ENCODE data around the gene SCAANT1. TPM values are rescaled to one million over a fixed set of nuclear protein-coding genes. Genes with fewer than 3 reads are reported as not detected.
A peak's percentile ranks its signal among the peaks of the same experiment; 100 is the strongest.

Gene SCAANT1
- total RNA-seq, 4 donors from 2014 or later, result not detected

DNA sequence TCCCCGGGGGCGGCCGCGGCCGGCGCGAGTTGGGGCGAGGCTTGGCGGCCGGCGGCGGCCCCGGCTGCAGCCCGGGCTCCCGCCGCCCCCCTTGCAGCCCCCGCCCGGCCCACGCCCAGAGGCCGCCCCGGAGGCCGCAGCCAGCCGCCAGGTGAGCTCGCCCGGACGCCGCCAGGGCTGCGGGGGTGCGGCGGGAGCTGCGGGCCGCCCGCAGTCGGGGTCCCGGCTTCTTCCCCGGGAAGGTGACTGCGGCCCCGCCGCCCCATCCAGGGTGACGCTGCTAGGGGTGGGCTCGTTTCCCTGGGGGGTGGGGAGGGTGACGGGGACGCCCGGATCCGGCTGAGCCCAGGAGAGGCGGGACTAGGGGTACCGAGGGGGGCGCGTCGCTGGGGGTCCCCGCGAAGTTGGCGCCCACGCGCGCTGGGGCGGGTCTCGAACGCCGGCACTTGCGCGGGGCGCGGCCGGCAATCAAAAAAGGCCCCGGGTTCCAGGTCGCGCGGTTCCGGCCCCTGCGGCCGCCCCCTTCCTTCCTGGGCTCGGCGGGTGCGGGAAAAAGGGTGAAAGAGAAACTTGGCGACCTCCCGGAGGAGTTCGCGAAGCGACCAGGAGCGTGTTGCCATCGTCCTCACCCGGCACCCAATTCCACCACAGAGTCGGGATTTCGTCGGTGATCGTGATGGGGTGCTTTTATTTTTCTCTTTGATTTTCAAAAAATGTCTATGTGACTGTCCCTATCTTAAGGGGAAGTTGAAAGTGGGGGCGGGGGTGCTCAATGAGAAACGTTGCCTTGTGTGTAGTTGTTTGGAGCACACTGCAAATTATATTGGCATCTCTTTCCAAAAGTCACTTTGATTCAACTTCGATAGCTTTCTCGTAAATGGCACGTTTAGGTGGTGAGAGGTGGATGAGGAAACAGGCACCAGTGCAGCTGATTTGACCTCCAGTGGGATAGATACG lies 47.9 kb downstream of the SCAANT1 start:
- DNase-seq (ENCODE audit: low spot score), result no peak
- TF ChIP-seq, protein P1, sequence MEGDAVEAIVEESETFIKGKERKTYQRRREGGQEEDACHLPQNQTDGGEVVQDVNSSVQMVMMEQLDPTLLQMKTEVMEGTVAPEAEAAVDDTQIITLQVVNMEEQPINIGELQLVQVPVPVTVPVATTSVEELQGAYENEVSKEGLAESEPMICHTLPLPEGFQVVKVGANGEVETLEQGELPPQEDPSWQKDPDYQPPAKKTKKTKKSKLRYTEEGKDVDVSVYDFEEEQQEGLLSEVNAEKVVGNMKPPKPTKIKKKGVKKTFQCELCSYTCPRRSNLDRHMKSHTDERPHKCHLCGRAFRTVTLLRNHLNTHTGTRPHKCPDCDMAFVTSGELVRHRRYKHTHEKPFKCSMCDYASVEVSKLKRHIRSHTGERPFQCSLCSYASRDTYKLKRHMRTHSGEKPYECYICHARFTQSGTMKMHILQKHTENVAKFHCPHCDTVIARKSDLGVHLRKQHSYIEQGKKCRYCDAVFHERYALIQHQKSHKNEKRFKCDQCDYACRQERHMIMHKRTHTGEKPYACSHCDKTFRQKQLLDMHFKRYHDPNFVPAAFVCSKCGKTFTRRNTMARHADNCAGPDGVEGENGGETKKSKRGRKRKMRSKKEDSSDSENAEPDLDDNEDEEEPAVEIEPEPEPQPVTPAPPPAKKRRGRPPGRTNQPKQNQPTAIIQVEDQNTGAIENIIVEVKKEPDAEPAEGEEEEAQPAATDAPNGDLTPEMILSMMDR (IDR thresholded peaks at IDR 0.05), result no peak
- peak; percentile 71 for ATAC-seq (ENCODE audit: low FRiP score)

- ATAC-seq (ENCODE audit: low FRiP score), result peak; percentile 67
- TF ChIP-seq, protein P1 (IDR thresholded peaks at IDR 0.05), result no peak
- no peak for DNase-seq (ENCODE audit: low spot score)
Observed at GRCh38 chr3:63863150-63864007, 48.8 kb downstream of the SCAANT1 start, which contains the start of the genes ATXN7 and THOC7. Gene ATXN7, plus strand, starts transcription at chr3:63863867. Its CDS starts 48,732 bp downstream, at chr3:63912599. Gene THOC7, minus strand, starts transcription at chr3:63863805. Its CDS starts 15 bp downstream, at chr3:63863790.

DNA sequence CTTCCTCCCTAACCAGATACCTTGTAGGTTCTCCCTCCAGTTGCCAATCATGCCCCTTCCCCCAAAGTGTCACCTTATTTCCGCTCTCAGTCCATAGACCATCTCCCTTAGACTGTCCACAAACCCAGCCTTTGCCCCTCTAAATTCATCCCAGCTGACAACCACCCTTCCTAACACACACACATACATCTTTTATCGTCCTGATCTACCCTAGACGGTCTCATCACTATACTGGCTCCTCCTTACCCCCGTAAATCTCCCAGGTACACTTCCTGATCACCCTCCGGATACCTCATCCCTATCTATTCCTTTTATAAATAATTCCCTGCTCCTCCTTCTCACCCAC lies 49.4 kb downstream of the SCAANT1 start:
- ATAC-seq (ENCODE audit: low FRiP score) (peak; percentile 7), DNase-seq (ENCODE audit: low spot score) (no peak)
- TF ChIP-seq, protein P1 (IDR thresholded peaks at IDR 0.05), result no peak

Small RNA genes lying within 50 kb of the gene (small RNA-seq; reads per million reads assigned to genes)
- not detected for gene SCAANT1

Other genes with a start within 250 kb of the SCAANT1 start
- gene C3orf49, start 93.1 kb downstream of the SCAANT1 start, total RNA-seq, result not detected
- 10 to 100 TPM; 39.2 to 68.7 (median 41.8) TPM for gene THOC7, start 48.6 kb downstream of the SCAANT1 start, total RNA-seq
- gene ATXN7, start 48.5 kb downstream of the SCAANT1 start, total RNA-seq, result 10 to 100 TPM; 22.5 to 74.5 (median 31.1) TPM
- 10 to 100 TPM; 52.8 to 86.2 (median 53.4) TPM for gene PSMD6, start 111.1 kb upstream of the SCAANT1 start, total RNA-seq